ENCODE data around the gene OR5B12. TPM values are rescaled to one million over a fixed set of nuclear protein-coding genes. Genes with fewer than 3 reads are reported as not detected.

Gene OR5B12
- total RNA-seq = not detected

- intact Hi-C loops (cut with DNase I; ENCODE audit: low total_unique reads) (no loop called here), in situ Hi-C loops (cut with MboI; ENCODE audit: low pct_ligation_motif_present in 1 of 4, low pct_unique_long_range_greater_than_20kb in 1 of 4, low sequenced_read_pairs in 3 of 4) (no loop called here)
- H3K27me3 ChIP-seq = no peaks in the 10 kb centered on the region
- no peak within 1 kb of the TSS for H3K4me3 ChIP-seq
- peaks cover 0 to 2% of the 10 kb centered on the region in 2 donors for H3K9me3 ChIP-seq
- H3K36me3 ChIP-seq = no peaks in the 10 kb centered on the region
- 92 to 97% methylated on average over 1 of the region's 1 CpG for WGBS, 2 donors (ENCODE audit: low coverage in 1 of 2)
- H3K27ac ChIP-seq = no peak within 1 kb of the TSS
- DNase-seq = no peak
- TF ChIP-seq POLR2A (IDR thresholded peaks at IDR 0.05) (no peak), POLR2AphosphoS5 (IDR thresholded peaks at IDR 0.05) (no peak), CTCF (IDR thresholded peaks at IDR 0.05) (no peak), EP300 (IDR thresholded peaks at IDR 0.05; ENCODE audit: low read depth) (no peak)
- no peaks in the 10 kb centered on the region for H3K4me1 ChIP-seq
These were observed at the start of gene OR5B12 for GRCh38 chr11:58442136-58442535. TSS of gene OR5B12 (minus strand) at chr11:58442236. CDS start at chr11:58440151, 2,085 bp downstream.

- 89 to 92% methylated on average over 2 of the region's 2 CpGs for WGBS, 2 donors (ENCODE audit: low coverage in 1 of 2)
- intact Hi-C loops (cut with DNase I; ENCODE audit: low total_unique reads) = no loop called here
These were observed 48.8 kb upstream of the OR5B12 start for GRCh38 chr11:58490827-58491226.

GRCh38 chr11:58487170-58487569 is 45.1 kb upstream of the OR5B12 start:
- Histone ChIP-seq H3K27me3 (no peaks in the 10 kb centered on the region), H3K4me1 (no peaks in the 10 kb centered on the region), H3K27ac (no peak overlapping the region), H3K36me3 (no peaks in the 10 kb centered on the region), H3K4me3 (no peak overlapping the region), H3K9me3 (no peaks in the 10 kb centered on the region)
- intact Hi-C loops (cut with DNase I; ENCODE audit: low total_unique reads) (no loop called here), in situ Hi-C loops (cut with MboI; ENCODE audit: low pct_ligation_motif_present in 1 of 4, low pct_unique_long_range_greater_than_20kb in 1 of 4, low sequenced_read_pairs in 3 of 4) (no loop called here)
- DNase-seq = no peak
- TF ChIP-seq CTCF (IDR thresholded peaks at IDR 0.05) (no peak), POLR2AphosphoS5 (IDR thresholded peaks at IDR 0.05) (no peak), EP300 (IDR thresholded peaks at IDR 0.05; ENCODE audit: low read depth) (no peak), POLR2A (IDR thresholded peaks at IDR 0.05) (no peak)

More at GRCh38 chr11:58490827-58491226, 48.8 kb upstream of the OR5B12 start:
- TF ChIP-seq CTCF (IDR thresholded peaks at IDR 0.05) (no peak), POLR2AphosphoS5 (IDR thresholded peaks at IDR 0.05) (no peak), EP300 (IDR thresholded peaks at IDR 0.05; ENCODE audit: low read depth) (no peak), POLR2A (IDR thresholded peaks at IDR 0.05) (no peak)
- DNase-seq = no peak
- no peak overlapping the region for H3K4me3 ChIP-seq
- H3K4me1 ChIP-seq = no peaks in the 10 kb centered on the region
- no peaks in the 10 kb centered on the region for H3K27me3 ChIP-seq
- in situ Hi-C loops (cut with MboI; ENCODE audit: low pct_ligation_motif_present in 1 of 4, low pct_unique_long_range_greater_than_20kb in 1 of 4, low sequenced_read_pairs in 3 of 4) = no loop called here
- no peaks in the 10 kb centered on the region for H3K36me3 ChIP-seq
- H3K27ac ChIP-seq = no peak overlapping the region
- H3K9me3 ChIP-seq = no peaks in the 10 kb centered on the region

GRCh38 chr11:58485961-58486360 is 43.9 kb upstream of the OR5B12 start:
- WGBS, 2 donors (ENCODE audit: low coverage in 1 of 2) = 90% methylated on average over 1 of the region's 1 CpG; no CpG with 5 or more reads in 1 of the 2 donors
- Histone ChIP-seq H3K27ac (no peak overlapping the region), H3K4me3 (no peak overlapping the region), H3K27me3 (no peaks in the 10 kb centered on the region), H3K4me1 (no peaks in the 10 kb centered on the region), H3K9me3 (no peaks in the 10 kb centered on the region), H3K36me3 (no peaks in the 10 kb centered on the region)
- DNase-seq = no peak
- TF ChIP-seq POLR2AphosphoS5 (IDR thresholded peaks at IDR 0.05) (no peak), POLR2A (IDR thresholded peaks at IDR 0.05) (no peak), CTCF (IDR thresholded peaks at IDR 0.05) (no peak), EP300 (IDR thresholded peaks at IDR 0.05; ENCODE audit: low read depth) (no peak)
- in situ Hi-C loops (cut with MboI; ENCODE audit: low pct_ligation_motif_present in 1 of 4, low pct_unique_long_range_greater_than_20kb in 1 of 4, low sequenced_read_pairs in 3 of 4) = no loop called here
- intact Hi-C loops (cut with DNase I; ENCODE audit: low total_unique reads) = no loop called here
